CD4-positive, alpha-beta T cell treated with Interleukin-4 for 1 hour (primary cell): ENCODE results near the gene FPR3.
"Not testable (repeated sequence)": the region's sequence is repeated elsewhere in the genome, so short reads cannot be mapped to it uniquely, and the experiment has no call there.

Source experiments
- DNase-seq, 2 donors: peaks; one replicate each; pipeline ENCODE4 v3.0.0-alpha.2; 2020 to 2022

Gene FPR3, protein sequence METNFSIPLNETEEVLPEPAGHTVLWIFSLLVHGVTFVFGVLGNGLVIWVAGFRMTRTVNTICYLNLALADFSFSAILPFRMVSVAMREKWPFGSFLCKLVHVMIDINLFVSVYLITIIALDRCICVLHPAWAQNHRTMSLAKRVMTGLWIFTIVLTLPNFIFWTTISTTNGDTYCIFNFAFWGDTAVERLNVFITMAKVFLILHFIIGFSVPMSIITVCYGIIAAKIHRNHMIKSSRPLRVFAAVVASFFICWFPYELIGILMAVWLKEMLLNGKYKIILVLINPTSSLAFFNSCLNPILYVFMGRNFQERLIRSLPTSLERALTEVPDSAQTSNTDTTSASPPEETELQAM

GRCh38 chr19:51794885-51795490, at the start of gene FPR3:
Gene FPR3 (plus strand): TSS chr19:51795157. CDS start chr19:51823749, 28,592 bp downstream.
- DNase-seq: no peak

DNA sequence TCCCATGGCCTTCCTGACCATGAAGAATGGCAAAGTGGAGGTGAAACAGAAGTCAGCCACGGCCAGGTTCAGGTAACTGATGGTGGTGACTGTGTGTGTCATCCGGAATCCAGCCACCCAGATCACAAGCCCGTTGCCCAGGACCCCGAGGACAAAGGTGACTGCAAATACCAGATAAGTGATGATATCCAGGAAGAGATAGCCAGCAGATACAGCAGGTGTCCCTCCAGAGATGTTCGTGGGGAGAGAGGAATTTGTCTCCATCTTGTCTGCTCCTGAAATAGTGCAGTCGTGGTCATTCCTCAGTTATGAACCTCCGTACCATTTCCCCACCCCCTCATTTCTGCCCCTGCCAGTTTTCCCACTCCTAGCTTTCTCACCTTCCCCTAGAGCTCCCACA, 48.2 kb upstream of the FPR3 start:
- DNase-seq: no peak

GRCh38 chr19:51749979-51750378, 45.0 kb upstream of the FPR3 start:
- no peak for DNase-seq

DNA sequence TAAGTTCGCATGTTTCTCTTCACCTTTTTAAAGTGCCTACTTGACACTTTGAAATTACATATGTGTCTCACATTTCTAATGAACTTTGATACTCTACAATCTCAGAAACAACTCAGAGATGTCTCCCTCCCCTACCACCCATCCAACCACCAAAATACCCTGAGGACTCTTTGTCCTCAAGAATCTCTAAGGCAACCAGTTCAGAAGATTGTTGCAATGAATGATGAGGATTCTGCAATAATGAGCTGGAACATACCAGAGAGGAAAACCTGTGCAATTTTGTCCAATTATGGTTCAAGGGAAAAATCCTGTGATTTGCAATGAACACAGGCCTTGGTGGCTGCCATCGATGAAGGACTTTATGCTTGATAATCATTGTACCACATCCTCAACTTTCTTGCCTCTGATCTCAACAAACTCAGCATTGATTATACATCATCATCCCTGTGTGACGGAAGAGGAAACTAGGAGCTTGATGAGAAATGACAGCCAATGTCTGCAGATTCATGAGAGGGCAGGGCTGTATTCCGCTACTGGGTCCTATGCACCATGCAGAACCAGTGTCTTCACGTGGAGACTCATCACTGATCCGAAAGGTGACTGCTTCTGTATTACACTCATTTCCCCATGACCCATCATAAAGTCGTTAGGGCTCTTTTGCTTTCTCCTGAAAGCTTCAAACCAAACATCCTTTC, 44.4 kb upstream of the FPR3 start:
- DNase-seq: no peak

GRCh38 chr19:51751655-51752054, 43.3 kb upstream of the FPR3 start, which contains the start of gene FPR1:
Gene FPR1 (minus strand): TSS chr19:51751878. CDS start chr19:51746994, 4,884 bp downstream.
- DNase-seq: peak in 1 of 2 donors; percentile 48

GRCh38 chr19:51754109-51754508, 40.8 kb upstream of the FPR3 start:
- no peak for DNase-seq

DNA sequence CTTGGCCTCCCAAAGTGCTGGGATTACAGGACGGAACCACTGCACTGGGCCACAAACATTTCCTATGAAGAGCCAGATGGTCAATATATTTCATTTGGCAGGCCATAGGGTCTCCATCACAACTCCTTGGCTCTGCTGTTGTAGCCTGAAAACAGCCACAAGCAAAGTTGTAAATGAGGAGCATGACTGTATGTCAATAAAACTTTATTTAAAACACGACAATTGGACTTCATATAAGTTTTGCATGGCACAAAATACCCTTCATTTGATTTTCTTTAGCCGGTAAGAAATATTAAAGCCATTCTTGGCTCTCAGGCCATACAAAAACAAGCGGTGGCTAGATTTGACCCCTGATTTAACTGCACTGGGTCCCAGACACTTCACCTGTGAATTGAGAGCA, 40.2 kb upstream of the FPR3 start:
- no peak for DNase-seq

DNA sequence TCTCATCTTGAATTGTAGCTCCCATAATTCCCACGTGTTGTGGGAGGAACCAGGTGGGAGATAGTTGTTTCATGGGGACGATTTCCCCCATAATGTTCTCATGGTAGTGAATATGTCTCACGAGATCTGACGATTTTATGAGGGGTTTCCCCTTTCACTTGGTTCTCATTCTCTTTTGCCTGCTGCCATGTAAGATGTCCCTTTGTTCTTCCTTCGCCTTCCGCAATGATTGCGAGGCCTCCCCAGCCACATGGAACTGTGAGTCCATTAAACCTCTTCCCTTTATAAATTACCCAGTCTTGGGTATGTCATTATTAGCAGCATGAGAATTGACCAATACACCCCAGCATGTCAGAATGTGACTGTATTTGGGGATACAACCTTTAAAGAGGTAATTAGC, 39.4 kb upstream of the FPR3 start:
- no peak for DNase-seq

DNA sequence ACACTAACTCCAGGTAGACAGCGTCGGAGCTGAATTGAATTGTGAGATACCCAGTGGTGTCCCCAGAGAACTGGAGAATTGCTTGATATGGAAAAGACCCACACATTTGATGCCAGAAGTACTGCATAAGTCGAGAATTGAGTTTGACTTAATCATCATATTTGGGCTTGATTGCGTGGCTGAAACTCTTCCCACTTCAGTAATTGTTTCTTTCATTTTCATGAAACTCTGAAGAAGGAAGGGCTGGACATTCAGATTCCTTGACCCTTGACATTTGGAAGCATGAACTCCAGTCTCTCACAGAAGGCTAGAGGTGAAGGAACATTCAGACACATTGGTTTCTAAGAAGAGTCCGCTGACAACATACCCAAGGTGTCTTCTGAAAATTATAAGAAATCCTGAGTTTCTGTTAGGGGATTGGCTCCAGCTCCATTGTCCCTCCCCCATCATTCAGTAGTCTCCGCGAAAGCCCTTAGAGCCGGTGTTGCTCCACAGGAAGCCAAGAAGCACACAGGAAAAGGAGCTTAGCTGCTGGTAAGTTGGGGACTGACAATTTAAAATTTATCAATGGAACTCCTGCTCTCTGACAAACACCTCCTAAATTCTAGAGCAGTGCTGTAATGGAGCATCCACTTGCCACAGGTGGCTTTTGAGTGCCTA, 34.1 kb upstream of the FPR3 start, which contains the start of gene FPR2:
FPR2 (plus strand) TSS at position 484 of the 660 bp plus-strand sequence. CDS start 7,479 bp downstream, outside the sequence.
- DNase-seq: no peak

GRCh38 chr19:51761696-51762095, 33.3 kb upstream of the FPR3 start:
- no peak for DNase-seq

DNA sequence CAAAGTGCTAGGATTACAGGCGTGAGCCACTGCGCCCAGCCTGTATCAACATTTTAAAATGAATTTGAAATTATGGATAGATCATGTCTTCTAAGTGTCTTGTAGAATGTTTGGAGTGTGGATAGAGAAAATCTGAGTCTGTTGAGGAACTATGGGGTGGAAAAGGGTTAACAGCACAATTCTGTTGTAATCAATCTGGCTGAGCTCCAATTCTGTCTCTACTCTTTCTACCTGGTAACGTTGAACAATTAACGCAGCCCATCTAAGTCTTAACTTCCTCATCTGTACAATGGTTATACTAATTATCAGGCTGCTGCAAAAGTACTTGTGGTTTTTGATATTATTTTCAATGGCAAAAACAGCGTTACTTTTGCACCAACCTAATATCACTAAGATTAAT, 29.9 kb upstream of the FPR3 start:
- no peak for DNase-seq

DNA sequence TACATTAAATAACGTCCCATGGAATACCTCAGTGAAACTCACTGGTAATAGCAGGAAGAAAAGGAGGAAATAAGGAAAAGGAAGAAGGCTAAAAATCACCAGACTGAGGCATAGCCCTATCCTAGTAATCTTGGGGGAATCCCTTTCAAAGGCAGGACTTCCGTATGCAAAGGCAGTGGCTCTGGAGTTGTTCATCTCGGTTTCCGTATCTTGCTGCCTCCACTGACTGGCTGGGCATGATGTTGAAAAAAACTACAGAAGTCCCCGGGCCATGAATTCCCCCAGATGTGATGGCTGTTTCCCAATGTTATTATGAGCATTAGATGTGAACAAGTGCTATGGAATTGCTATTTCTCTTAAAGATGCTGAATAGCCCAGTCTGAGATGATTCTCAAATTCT, 28.5 kb upstream of the FPR3 start:
- DNase-seq: no peak

- peak in 1 of 2 donors; percentile 55 for DNase-seq
Observed at GRCh38 chr19:51771376-51772130, 23.4 kb upstream of the FPR3 start.

GRCh38 chr19:51772977-51773376, 22.0 kb upstream of the FPR3 start:
- DNase-seq: no peak

DNA sequence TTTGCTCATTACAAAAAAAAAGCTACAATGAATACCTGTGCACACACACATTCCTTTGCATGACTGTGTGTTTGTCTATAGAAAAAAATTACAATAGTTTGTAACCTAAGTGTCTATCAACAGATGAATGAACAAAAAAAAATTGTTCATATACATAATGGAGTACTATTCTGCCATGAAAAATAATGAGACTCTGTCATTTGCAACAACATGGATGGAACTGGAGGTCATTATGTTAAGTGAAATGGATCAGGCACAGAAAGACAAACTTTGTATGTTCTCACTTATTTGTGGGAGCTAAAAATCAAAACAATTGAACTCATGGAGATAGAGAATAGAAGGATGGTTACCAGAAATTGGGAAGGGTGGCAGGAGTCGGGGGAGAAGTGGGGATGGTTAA, 18.4 kb upstream of the FPR3 start:
- DNase-seq: not testable (repeated sequence)

DNA sequence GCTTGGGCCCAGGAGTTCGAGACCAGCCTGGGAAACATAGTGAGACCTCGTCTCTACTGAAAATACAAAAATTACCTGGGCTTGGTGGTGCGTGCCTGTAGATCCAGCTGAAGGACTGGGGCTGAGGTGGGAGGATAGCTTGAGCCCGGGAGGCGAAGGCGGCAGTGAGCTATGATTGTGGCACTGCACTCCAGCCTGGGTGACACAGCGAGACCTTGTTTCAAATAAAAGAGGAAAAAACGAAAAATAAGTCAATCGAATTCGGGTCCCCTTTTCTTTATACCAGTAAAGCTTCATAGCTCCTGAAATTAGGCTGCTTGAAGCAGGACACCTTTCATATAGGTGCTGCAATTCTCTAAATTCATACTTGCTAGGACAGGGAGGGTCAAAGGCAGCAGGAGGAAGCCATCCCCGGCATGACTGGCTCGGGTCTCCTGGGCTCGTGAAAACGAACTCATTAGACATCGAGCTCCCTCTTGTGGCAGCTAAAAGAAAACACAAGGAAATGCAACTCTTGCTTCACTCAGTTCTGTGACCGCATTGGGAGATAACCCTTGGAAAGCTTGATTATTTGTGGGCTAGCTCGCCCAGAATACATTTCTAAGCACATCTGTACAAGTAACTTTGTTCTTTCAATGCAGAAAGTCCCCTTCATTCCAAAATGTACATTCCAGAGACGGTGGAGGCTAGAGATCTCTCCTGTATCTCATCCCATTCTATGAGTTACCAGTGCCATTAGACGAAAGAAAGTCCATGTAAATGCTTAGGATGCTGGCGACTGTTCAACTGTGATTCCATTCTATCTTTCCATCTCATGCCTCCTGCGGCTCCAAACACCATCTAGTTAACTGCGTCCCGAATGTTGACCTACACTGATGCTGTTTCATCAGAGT, 17.1 kb upstream of the FPR3 start:
- peak; percentile 42 to 63 for DNase-seq

DNA sequence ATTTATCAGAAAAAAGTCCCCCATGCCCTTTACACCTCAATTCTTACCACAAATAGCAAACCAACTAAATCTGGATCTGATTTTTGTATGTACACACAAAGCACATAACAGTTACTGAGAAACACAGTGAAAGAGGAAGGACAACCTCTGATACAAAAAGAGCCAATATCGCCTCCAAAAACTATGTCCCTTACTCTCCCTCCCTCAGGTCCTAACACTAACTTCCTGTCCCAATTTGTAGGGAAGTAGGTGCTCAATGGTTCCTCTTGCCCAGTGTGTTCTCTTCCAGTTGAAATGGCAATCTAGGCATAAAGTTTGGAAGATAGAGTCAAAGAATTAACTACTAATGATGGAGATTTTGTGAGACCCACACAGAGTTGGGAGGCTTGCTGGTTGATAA, 15.8 kb upstream of the FPR3 start:
- no peak for DNase-seq

DNA sequence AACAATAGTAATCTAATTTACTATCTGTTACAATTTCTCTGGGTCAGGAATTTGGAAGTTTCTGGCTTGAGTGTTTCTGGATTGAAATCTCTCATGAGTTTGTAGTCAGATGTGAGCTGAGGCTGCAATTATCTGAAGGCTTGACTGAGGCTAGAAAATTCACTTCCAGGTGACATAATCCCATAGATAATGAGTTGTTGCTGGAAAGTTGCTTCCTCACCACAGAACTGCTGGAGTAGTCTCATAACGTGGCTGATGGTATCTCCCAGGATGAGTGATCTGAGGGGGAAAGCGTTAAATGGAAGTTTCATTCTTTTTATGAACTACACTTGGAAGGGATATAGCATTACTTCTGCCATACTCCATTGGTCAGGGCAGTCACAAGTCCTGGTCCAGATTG, 15.3 kb upstream of the FPR3 start:
- DNase-seq: no peak

DNA sequence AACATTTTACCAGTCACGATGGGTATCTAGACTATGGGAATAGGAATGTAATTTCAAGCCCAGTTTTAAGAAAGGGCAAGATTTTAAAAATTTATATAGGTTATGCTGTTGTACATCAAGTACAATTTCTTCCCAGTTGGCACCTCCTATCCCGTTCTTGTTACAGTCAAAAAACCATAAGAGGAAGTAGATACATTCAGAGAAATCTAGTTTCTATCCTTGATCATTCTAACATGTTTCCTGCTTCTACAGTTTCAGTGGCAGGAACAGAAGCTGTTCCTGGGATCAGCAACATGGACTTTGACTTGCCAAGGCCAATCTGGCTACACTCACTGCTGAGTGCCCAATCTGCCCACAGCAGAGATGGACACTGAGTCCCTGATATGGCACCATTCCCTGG, 14.7 kb upstream of the FPR3 start:
- DNase-seq: no peak

GRCh38 chr19:51781999-51782398, 13.0 kb upstream of the FPR3 start:
- DNase-seq: no peak

DNA sequence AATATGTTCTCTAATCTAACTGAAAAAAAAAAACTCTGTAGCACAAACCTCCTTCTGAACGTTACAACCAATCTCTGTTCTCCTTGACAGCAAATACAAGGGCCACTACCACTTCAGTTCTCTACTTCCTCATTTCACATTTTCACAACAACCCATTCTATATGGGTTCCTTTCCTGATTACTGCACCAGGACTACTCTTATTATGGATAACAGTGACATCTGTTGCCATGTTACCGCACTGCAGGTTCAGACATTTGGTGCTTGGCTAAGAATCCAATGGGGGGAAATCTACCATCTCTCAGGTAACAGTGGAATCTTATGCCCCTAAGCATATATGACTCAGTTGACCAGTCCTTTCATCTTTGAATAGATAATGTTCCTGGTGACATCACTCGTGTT, 11.6 kb upstream of the FPR3 start:
- peak in 1 of 2 donors; percentile 22 for DNase-seq
